ENCODE results near the gene CHST5. TPM values are rescaled to one million over a fixed set of nuclear protein-coding genes. Genes with fewer than 3 reads are reported as not detected.

CHST5 gene
- 0.24 TPM for polyA plus RNA-seq (2013, experiment 1 of 4)
- 0.34 TPM for polyA plus RNA-seq (2013, experiment 2 of 4)
- 0.27 TPM for polyA plus RNA-seq (2013, experiment 3 of 4)
- 0.89 TPM for polyA plus RNA-seq (2013, experiment 4 of 4)

DNA sequence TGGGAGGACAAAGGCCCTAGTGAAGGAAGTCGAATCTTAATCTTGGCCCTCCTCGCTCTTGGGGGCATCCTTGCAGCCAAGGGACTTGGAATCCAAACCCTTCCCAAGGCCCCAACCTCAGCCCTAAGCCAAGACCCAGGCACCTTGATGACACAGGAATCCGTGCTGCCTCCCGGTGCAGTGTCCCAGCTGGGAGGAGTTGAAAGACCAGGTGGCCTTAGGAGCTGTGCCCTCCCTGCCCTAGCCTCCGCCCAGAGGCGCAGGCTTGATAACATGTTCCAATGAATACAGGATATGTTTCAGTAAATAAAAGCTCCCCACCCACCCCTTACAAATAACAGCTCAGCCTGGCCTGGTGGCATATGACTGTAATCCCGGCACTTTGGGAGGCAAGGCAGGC, at the start of gene CHST5:
CHST5 (minus strand) TSS at position 208 of the 400 bp plus-strand sequence. CDS start 5,724 bp downstream, outside the sequence.
- Histone ChIP-seq H3K27me3 (ENCODE audit: control insufficient read depth, insufficient read depth, low read length, poor library complexity, severe bottlenecking) (no peaks in the 10 kb centered on the region), H3K4me1 (ENCODE audit: control insufficient read depth, insufficient read depth, low read length) (no peaks in the 10 kb centered on the region), H3K9me3 (ENCODE audit: control insufficient read depth, low read length) (no peaks in the 10 kb centered on the region), H3K36me3 (ENCODE audit: control insufficient read depth, insufficient read depth, low read length) (no peaks in the 10 kb centered on the region), H3K27ac (ENCODE audit: insufficient read depth, low read depth, low read length, poor library complexity, severe bottlenecking) (no peak within 1 kb of the TSS), H3K4me3 (ENCODE audit: insufficient read depth, low read depth, low read length) (no peak within 1 kb of the TSS)
- WGBS, 2 experiments = 89 to 92% methylated on average over 7 of the region's 7 CpGs

DNA sequence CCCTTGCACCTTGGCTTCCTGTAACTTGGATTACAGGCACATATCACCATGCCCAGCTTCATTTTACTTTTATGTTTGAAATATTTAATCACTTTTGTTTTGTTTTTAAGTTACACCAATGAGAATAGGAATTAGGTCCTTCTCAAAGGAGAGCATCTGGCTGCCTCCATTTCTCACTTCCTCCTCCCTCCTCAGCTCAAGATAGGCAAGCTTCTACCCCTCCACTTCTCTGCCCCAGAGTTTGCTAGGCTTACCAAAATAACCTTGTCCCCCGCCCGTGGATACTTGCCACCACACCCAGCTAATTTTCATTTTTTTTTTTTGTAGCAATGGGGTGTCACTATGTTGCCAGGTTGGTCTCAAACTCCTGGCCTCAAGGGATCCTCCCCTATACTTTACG, 48.2 kb upstream of the CHST5 start:
- WGBS, 2 experiments = 84% methylated on average over 3 of the region's 3 CpGs
- Histone ChIP-seq H3K4me1 (ENCODE audit: control insufficient read depth, insufficient read depth, low read length) (no peaks in the 10 kb centered on the region), H3K27ac (ENCODE audit: insufficient read depth, low read depth, low read length, poor library complexity, severe bottlenecking) (no peak overlapping the region), H3K36me3 (ENCODE audit: control insufficient read depth, insufficient read depth, low read length) (peaks cover 4% of the 10 kb centered on the region), H3K9me3 (ENCODE audit: control insufficient read depth, low read length) (no peaks in the 10 kb centered on the region), H3K4me3 (ENCODE audit: insufficient read depth, low read depth, low read length) (no peak overlapping the region), H3K27me3 (ENCODE audit: control insufficient read depth, insufficient read depth, low read length, poor library complexity, severe bottlenecking) (no peaks in the 10 kb centered on the region)

DNA sequence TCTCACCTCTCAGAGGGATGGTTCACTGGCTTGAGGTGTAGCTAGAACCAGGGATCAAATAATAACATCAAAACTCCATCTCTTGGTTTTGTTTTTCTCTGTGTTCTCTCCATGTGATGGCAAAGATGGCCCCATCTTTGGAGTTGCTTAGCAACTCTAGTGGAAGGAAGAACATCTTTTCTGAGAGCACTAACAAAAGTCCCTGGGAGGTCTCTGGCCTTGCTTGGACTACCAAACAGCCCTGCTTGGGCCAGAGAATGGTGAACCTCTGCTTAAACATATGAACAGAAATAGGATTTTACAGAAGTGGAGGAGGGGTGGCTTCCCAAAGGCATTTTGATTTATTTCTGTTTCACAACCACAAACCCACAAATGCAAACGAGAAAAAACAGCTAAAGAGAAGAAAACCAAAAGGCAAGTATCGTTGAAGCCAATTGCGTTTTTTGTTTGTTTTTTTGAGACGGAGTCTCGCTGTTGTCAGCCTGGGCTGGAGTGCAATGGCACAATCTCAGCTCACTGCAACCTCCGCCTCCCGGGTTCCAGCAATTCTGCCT, 43.5 kb upstream of the CHST5 start:
- WGBS, 2 experiments = 96 to 97% methylated on average over 7 of the region's 7 CpGs
- H3K27ac ChIP-seq (ENCODE audit: insufficient read depth, low read depth, low read length, poor library complexity, severe bottlenecking) = no peak overlapping the region
- H3K4me3 ChIP-seq (ENCODE audit: insufficient read depth, low read depth, low read length) = no peak overlapping the region
- no peaks in the 10 kb centered on the region for H3K4me1 ChIP-seq (ENCODE audit: control insufficient read depth, insufficient read depth, low read length)
- H3K9me3 ChIP-seq (ENCODE audit: control insufficient read depth, low read length) = no peaks in the 10 kb centered on the region
- H3K36me3 ChIP-seq (ENCODE audit: control insufficient read depth, insufficient read depth, low read length) = peaks cover 8% of the 10 kb centered on the region
- no peaks in the 10 kb centered on the region for H3K27me3 ChIP-seq (ENCODE audit: control insufficient read depth, insufficient read depth, low read length, poor library complexity, severe bottlenecking)

DNA sequence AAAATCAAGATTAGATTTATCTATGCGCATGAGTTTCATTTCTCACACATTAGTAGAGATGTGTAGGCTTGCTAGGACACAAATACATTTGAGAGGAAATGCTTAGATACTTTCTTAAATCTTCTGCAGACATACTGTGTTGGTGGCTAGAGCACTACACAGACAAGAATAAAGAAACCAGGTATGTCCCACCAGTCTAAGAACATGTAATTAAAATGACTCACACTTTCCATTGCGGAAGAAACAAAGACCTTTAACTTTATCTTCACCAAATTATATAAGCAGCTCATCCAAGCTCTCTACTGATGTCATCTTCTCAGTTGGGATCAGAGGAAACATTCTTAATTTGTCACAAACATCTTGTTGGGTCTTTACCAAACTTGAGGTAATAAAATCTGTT, 42.8 kb upstream of the CHST5 start:
- no peak overlapping the region for H3K27ac ChIP-seq (ENCODE audit: insufficient read depth, low read depth, low read length, poor library complexity, severe bottlenecking)
- H3K4me3 ChIP-seq (ENCODE audit: insufficient read depth, low read depth, low read length) = no peak overlapping the region
- H3K36me3 ChIP-seq (ENCODE audit: control insufficient read depth, insufficient read depth, low read length) = peaks cover 14% of the 10 kb centered on the region
- 96 to 97% methylated on average over 1 to 2 of the region's 2 CpGs for WGBS, 2 experiments
- H3K9me3 ChIP-seq (ENCODE audit: control insufficient read depth, low read length) = no peaks in the 10 kb centered on the region
- no peaks in the 10 kb centered on the region for H3K4me1 ChIP-seq (ENCODE audit: control insufficient read depth, insufficient read depth, low read length)
- H3K27me3 ChIP-seq (ENCODE audit: control insufficient read depth, insufficient read depth, low read length, poor library complexity, severe bottlenecking) = no peaks in the 10 kb centered on the region

DNA sequence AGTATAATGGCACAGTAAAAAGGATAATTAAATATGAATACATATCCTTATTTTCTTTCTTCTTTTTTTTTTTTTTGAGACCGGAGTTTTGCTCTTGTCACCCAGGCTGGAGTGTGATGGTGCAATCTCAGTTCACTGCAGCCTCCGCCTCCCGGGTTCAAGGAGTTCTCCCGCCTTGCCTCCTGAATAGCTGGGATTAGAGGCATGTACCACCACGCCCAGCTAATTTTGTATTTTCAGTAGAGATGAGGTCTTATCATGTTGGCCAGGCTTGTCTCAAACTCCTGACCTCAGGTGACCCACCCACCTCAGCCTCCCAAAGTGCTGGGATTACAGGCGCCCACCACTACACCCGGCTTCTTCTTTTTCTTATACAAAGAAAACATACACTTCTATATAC, 42.3 kb upstream of the CHST5 start:
- H3K27me3 ChIP-seq (ENCODE audit: control insufficient read depth, insufficient read depth, low read length, poor library complexity, severe bottlenecking) = no peaks in the 10 kb centered on the region
- no peak overlapping the region for H3K27ac ChIP-seq (ENCODE audit: insufficient read depth, low read depth, low read length, poor library complexity, severe bottlenecking)
- peaks cover 15% of the 10 kb centered on the region for H3K36me3 ChIP-seq (ENCODE audit: control insufficient read depth, insufficient read depth, low read length)
- no peaks in the 10 kb centered on the region for H3K4me1 ChIP-seq (ENCODE audit: control insufficient read depth, insufficient read depth, low read length)
- H3K4me3 ChIP-seq (ENCODE audit: insufficient read depth, low read depth, low read length) = no peak overlapping the region
- H3K9me3 ChIP-seq (ENCODE audit: control insufficient read depth, low read length) = no peaks in the 10 kb centered on the region
- 91 to 93% methylated on average over 7 of the region's 7 CpGs for WGBS, 2 experiments

DNA sequence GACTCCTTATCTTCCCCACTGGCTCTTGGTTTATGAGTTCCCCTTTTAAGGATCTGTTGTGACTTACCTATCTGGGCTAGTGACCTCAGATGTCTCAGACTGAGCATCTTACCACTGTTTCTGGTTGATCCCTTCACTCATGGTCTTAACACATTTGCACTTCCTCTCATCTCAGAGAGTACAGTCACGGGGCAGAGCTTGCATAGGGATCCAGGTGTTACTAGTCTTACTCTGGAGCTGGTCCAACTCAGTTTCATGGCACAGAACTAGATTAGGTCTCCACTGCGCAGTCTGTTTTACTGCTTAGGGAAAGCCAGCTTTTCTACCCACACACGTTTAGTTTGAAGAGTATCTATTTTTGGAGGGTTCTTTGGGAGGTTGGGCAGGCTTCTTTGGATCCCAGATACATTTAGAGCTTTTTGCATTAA, 40.5 kb upstream of the CHST5 start:
- Histone ChIP-seq H3K27ac (ENCODE audit: insufficient read depth, low read depth, low read length, poor library complexity, severe bottlenecking) (no peak overlapping the region), H3K4me3 (ENCODE audit: insufficient read depth, low read depth, low read length) (no peak overlapping the region), H3K9me3 (ENCODE audit: control insufficient read depth, low read length) (no peaks in the 10 kb centered on the region), H3K36me3 (ENCODE audit: control insufficient read depth, insufficient read depth, low read length) (peaks cover 26% of the 10 kb centered on the region), H3K27me3 (ENCODE audit: control insufficient read depth, insufficient read depth, low read length, poor library complexity, severe bottlenecking) (no peaks in the 10 kb centered on the region), H3K4me1 (ENCODE audit: control insufficient read depth, insufficient read depth, low read length) (no peaks in the 10 kb centered on the region)
- 88 to 89% methylated on average over 3 of the region's 3 CpGs for WGBS, 2 experiments

DNA sequence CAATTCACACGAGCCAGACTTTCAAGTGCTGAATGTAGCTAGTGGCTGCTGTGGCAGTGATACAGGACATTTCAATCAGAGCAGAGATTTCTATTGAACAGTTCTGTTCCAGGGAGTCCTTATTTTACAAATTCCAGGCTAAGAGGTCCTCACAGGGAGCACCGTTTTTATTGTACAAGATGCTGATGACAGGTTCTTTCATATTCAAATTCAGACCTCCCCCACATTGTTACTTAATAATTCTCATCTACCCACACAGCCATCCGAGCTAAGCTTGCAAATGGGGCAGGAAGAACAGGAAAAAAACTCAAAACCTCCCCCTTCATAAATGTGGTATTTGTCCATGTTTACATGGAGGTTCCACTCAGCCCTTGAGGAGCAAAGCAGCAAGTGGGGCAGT, 40.0 kb upstream of the CHST5 start:
- Histone ChIP-seq H3K4me3 (ENCODE audit: insufficient read depth, low read depth, low read length) (no peak overlapping the region), H3K27me3 (ENCODE audit: control insufficient read depth, insufficient read depth, low read length, poor library complexity, severe bottlenecking) (no peaks in the 10 kb centered on the region), H3K27ac (ENCODE audit: insufficient read depth, low read depth, low read length, poor library complexity, severe bottlenecking) (no peak overlapping the region), H3K36me3 (ENCODE audit: control insufficient read depth, insufficient read depth, low read length) (peaks cover 28% of the 10 kb centered on the region), H3K4me1 (ENCODE audit: control insufficient read depth, insufficient read depth, low read length) (no peaks in the 10 kb centered on the region), H3K9me3 (ENCODE audit: control insufficient read depth, low read length) (no peaks in the 10 kb centered on the region)
- WGBS, 2 experiments = 79 to 80% methylated on average over 3 of the region's 3 CpGs

DNA sequence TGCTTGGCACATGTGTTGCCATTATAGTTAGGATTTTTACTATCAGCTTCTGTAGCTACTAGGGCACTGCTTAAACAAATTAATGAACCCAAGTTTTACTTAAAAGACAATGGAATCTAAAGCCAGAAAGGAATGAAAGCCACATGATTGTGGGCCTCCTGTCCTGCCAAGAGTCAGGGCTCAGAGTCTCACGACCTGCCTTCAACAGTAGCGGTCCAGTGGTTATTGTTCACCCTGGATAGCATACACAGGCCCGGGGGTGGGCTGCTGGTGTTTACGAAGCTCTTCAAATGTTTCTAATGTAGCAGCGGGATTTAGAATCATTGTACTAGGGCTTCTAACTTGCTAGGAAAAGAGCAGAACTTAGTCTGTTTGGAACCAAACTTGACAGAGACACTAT, 38.0 kb upstream of the CHST5 start:
- WGBS, 2 experiments = 95 to 97% methylated on average over 5 of the region's 5 CpGs
- H3K4me1 ChIP-seq (ENCODE audit: control insufficient read depth, insufficient read depth, low read length) = no peaks in the 10 kb centered on the region
- H3K36me3 ChIP-seq (ENCODE audit: control insufficient read depth, insufficient read depth, low read length) = peaks cover 36% of the 10 kb centered on the region
- H3K27me3 ChIP-seq (ENCODE audit: control insufficient read depth, insufficient read depth, low read length, poor library complexity, severe bottlenecking) = no peaks in the 10 kb centered on the region
- H3K4me3 ChIP-seq (ENCODE audit: insufficient read depth, low read depth, low read length) = no peak overlapping the region
- H3K9me3 ChIP-seq (ENCODE audit: control insufficient read depth, low read length) = no peaks in the 10 kb centered on the region
- no peak overlapping the region for H3K27ac ChIP-seq (ENCODE audit: insufficient read depth, low read depth, low read length, poor library complexity, severe bottlenecking)

DNA sequence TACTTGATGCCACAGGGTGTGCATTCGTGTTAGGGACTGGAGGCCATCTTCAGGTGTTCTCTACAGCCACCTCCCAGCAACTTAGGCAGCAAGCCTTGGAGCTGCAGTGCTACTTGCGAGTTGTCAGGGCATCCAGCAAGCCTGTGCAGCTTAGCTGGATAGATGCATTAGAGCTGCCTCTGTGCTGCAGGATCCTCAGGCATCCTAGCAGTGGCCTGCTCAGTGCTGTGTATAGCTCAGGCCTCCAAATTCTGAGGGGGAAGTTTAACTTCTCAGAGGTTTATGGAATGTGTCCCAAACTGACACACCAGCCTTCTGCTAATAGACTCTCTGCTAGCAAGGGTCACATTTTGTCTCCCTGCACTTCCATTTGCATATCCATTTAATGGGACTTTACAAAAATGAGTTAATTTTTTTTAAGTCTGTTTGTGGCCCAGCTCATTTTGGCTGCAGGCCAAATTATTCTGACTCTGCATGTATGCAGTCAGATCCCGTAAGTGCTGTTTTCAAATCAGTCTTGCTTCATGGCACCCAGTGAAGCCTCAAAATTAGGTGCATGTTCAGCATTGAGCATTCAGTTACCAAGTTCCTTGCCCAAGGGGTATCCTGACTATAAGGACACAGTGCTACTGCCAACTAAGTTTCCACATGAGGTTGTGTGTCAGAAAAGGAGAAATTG, 37.1 kb upstream of the CHST5 start:
- H3K9me3 ChIP-seq (ENCODE audit: control insufficient read depth, low read length) = no peaks in the 10 kb centered on the region
- no peaks in the 10 kb centered on the region for H3K4me1 ChIP-seq (ENCODE audit: control insufficient read depth, insufficient read depth, low read length)
- 97% methylated on average over 3 of the region's 3 CpGs for WGBS, 2 experiments
- no peaks in the 10 kb centered on the region for H3K27me3 ChIP-seq (ENCODE audit: control insufficient read depth, insufficient read depth, low read length, poor library complexity, severe bottlenecking)
- H3K4me3 ChIP-seq (ENCODE audit: insufficient read depth, low read depth, low read length) = no peak overlapping the region
- peaks cover 42% of the 10 kb centered on the region for H3K36me3 ChIP-seq (ENCODE audit: control insufficient read depth, insufficient read depth, low read length)
- H3K27ac ChIP-seq (ENCODE audit: insufficient read depth, low read depth, low read length, poor library complexity, severe bottlenecking) = no peak overlapping the region

DNA sequence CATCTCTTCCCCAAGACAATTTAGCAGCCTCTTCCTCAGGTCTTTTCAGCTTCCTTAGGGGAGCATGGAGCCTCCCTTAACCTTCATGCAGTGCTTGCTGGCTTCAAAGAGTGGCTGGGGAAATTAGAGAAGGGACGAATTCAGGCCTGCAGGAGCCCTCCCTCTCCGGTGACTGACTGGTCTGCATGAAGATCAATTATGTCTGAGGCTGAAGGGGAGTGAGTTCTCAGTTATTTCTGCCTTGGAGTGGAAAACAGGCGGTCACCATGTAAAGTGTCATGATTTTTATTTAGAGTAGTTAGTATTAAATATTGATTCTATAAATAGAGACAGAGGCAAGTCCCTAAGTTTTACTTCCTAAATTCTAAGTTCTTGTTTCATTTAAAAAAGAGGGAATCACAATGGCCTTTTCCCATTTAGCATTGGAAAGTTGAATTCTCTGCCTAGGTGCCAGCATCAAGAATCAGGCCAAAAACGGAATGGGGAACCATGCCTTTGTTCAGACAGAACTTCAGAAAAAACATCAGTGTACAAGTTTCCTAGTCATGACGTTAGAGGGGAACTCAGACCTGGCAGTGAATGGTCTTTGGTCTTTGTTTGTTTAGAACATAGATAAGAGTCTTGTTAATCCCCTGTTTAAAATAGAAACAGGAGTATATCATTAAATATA, 34.6 kb upstream of the CHST5 start:
- WGBS, 2 experiments = 94% methylated on average over 5 of the region's 5 CpGs
- Histone ChIP-seq H3K9me3 (ENCODE audit: control insufficient read depth, low read length) (no peaks in the 10 kb centered on the region), H3K4me3 (ENCODE audit: insufficient read depth, low read depth, low read length) (no peak overlapping the region), H3K27me3 (ENCODE audit: control insufficient read depth, insufficient read depth, low read length, poor library complexity, severe bottlenecking) (no peaks in the 10 kb centered on the region), H3K36me3 (ENCODE audit: control insufficient read depth, insufficient read depth, low read length) (peaks cover 43% of the 10 kb centered on the region), H3K27ac (ENCODE audit: insufficient read depth, low read depth, low read length, poor library complexity, severe bottlenecking) (no peak overlapping the region), H3K4me1 (ENCODE audit: control insufficient read depth, insufficient read depth, low read length) (no peaks in the 10 kb centered on the region)
